HepG2 (cell line): ENCODE data around the gene HEXIM1. TPM values are rescaled to one million over a fixed set of nuclear protein-coding genes. Genes with fewer than 3 reads are reported as not detected.
A peak's percentile ranks its signal among the peaks of the same experiment; 100 is the strongest.

Experiments
- AHR ChIP-seq: IDR thresholded peaks from 2 replicates; pipeline ENCODE4 v1.6.1; 2018; ENCODE audit warnings: missing genetic modification reagents, missing compliant biosample characterization
- EZH2 ChIP-seq: conservative IDR thresholded peaks from 2 replicates; pipeline ENCODE4 v1.6.1; 2012; ENCODE audit warnings: mild to moderate bottlenecking, low read depth, low read length, moderate library complexity
- GTF2F1 ChIP-seq: fragments of 150-350 bp; IDR thresholded peaks from 2 replicates; pipeline ENCODE4 v1.6.1; 2014; ENCODE audit warnings: low read length
- HMG20A ChIP-seq: IDR thresholded peaks from 2 replicates; pipeline ENCODE4 v1.6.1; 2016; ENCODE audit warnings: borderline replicate concordance
- HNRNPH1 ChIP-seq: fragments of 200-400 bp; formaldehyde crosslinking; optimal IDR thresholded peaks from 2 replicates; pipeline ENCODE3; 2017; ENCODE audit warnings: mild to moderate bottlenecking, low read depth, low read length
- IKZF5 ChIP-seq: IDR thresholded peaks from 2 replicates; pipeline ENCODE4 v1.6.1; 2018; ENCODE audit warnings: missing genetic modification reagents, mild to moderate bottlenecking, missing compliant biosample characterization
- KMT2A ChIP-seq: sonication (generic); formaldehyde crosslinking; IDR thresholded peaks from 2 replicates; pipeline ENCODE4 v1.4.0; 2020; ENCODE audit warnings: missing genetic modification reagents
- MIER3 ChIP-seq: IDR thresholded peaks from 2 replicates; pipeline ENCODE4 v1.6.1; 2016; ENCODE audit warnings: missing compliant biosample characterization, borderline replicate concordance
- MNT ChIP-seq: fragments of 450-650 bp; IDR thresholded peaks from 2 replicates; pipeline ENCODE4 v1.6.1; 2016
- MXI1 ChIP-seq: IDR thresholded peaks from 3 replicates; pipeline ENCODE4 v1.6.1; 2012; ENCODE audit warnings: low read depth, low read length, inconsistent platforms, borderline replicate concordance
- NCOA5 ChIP-seq: sonication (generic); formaldehyde crosslinking; IDR thresholded peaks from 2 replicates; pipeline ENCODE4 v1.4.0; 2020; ENCODE audit warnings: missing genetic modification reagents
- PHF21A ChIP-seq: sonication (generic); formaldehyde crosslinking; IDR thresholded peaks from 2 replicates; pipeline ENCODE4 v1.5.0; 2020; ENCODE audit warnings: mild to moderate bottlenecking, missing genetic modification reagents
- TBX2 ChIP-seq: sonication (generic); formaldehyde crosslinking; IDR thresholded peaks from 2 replicates; pipeline ENCODE4 v1.5.0; 2020; ENCODE audit warnings: missing genetic modification reagents, mild to moderate bottlenecking, borderline replicate concordance
- U2AF2 ChIP-seq: fragments of 200-400 bp; formaldehyde crosslinking; IDR thresholded peaks from 2 replicates; pipeline ENCODE4 v1.6.1; 2017; ENCODE audit warnings: low read depth, mild to moderate bottlenecking, low read length
- YEATS2 ChIP-seq: sonication (generic); formaldehyde crosslinking; IDR thresholded peaks from 2 replicates; pipeline ENCODE4 v1.4.0; 2020; ENCODE audit warnings: missing genetic modification reagents, borderline replicate concordance
- ZGPAT ChIP-seq: IDR thresholded peaks from 2 replicates; pipeline ENCODE4 v1.6.1; 2016; ENCODE audit warnings: mild to moderate bottlenecking
- ZNF160 ChIP-seq: sonication (generic); formaldehyde crosslinking; IDR thresholded peaks from 2 replicates; pipeline ENCODE4 v1.8.0; 2022; ENCODE audit warnings: mild to moderate bottlenecking, inconsistent platforms, missing genetic modification reagents
- ZNF431 ChIP-seq: sonication (generic); formaldehyde crosslinking; IDR thresholded peaks from 2 replicates; pipeline ENCODE4 v1.9.0; 2022; ENCODE audit warnings: missing genetic modification reagents, low read depth, mild to moderate bottlenecking, borderline replicate concordance
- ZNF44 ChIP-seq: sonication (generic); formaldehyde crosslinking; IDR thresholded peaks from 2 replicates; pipeline ENCODE4 v1.5.1; 2020; ENCODE audit warnings: mild to moderate bottlenecking, missing genetic modification reagents
- ZNF460 ChIP-seq: sonication (generic); formaldehyde crosslinking; IDR thresholded peaks from 2 replicates; pipeline ENCODE4 v1.5.1; 2020; ENCODE audit warnings: missing genetic modification reagents, mild to moderate bottlenecking, borderline replicate concordance
- ZNF577 ChIP-seq: sonication (generic); formaldehyde crosslinking; IDR thresholded peaks from 2 replicates; pipeline ENCODE4 v1.4.0; 2020; ENCODE audit warnings: mild to moderate bottlenecking, low read depth, missing genetic modification reagents, borderline replicate concordance
- ZNF75D ChIP-seq: sonication (generic); formaldehyde crosslinking; IDR thresholded peaks from 2 replicates; pipeline ENCODE4 v1.8.1; 2023; ENCODE audit warnings: missing genetic modification reagents, mild to moderate bottlenecking, borderline replicate concordance
- polyA plus RNA-seq, 8 experiments: library from polyadenylated mRNA; depleted of rRNA in 3 of 8; stranded (reverse) in 7 of 8; unstranded in 1 of 8; fragments of >200 nt; fragmentation: Illumina TruSeq in 4 of 8; extraction: Trizol in 4 of 8; gene quantifications; 2 replicates each; pipeline versions ENCODE4 v1.2.1 to v1.2.3, GENCODE V29; 2011 to 2016; ENCODE audit warnings: low read depth in 4 of 8, missing spikeins in 1 of 8, mixed read lengths in 1 of 8; ENCODE audit not compliant: insufficient read depth in 1 of 8
- total RNA-seq, 5 experiments: library from RNA; depleted of rRNA; stranded (reverse); fragments of >200 nt; fragmentation: Illumina TruSeq; extraction: Trizol; gene quantifications; 2 replicates each; pipeline ENCODE4 v1.2.3, GENCODE V29; 2016; ENCODE audit warnings: low read depth in 1 of 5
- TF ChIP-seq, protein P1 (sequence below): sonication (generic); formaldehyde crosslinking; IDR thresholded peaks from 2 replicates; pipeline ENCODE4 v1.9.0; 2021; ENCODE audit warnings: missing genetic modification reagents, mild to moderate bottlenecking, borderline replicate concordance
- TF ChIP-seq, protein P2 (sequence below): IDR thresholded peaks from 2 replicates; pipeline ENCODE4 v1.6.1; 2018; ENCODE audit warnings: missing genetic modification reagents

The HEXIM1 gene
- total and polyA plus RNA-seq, 2 of the 13 experiments (the other 11 are each of a cell fraction or from before 2014, with no cell fraction given), result 10.5 to 16.6 TPM

DNA sequence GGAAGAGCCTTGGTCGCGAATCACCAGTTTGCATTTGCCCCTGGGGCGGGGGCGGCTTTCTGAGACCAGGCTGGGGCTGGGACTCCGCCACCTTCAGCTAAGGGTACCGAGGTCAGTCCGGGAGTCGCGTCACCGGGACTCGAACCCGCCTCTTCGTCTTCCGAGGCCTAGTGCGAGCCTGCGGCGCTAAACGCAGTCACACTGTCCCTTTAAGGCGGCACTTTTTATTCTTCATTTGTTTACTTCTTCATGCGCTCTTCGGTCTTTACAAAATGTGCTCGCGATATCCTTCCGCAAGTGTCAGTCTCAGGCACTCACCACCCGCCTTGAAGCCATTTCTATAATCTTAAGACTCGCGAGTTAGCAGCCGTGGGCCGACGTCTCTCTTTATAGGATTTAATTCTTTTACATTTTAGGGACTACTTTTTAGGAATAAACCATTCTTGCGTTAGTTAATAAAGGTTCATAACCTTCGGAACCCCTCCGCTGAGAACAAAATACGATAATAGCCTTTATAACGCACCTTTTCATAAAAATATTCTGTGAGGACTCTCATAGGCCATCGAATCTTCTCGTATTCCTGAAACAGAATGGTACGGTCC, 593 bp upstream of the HEXIM1 start (continued):
- TF ChIP-seq IKZF5 (CRISPR knock-in tag) (no peak), ZGPAT (CRISPR knock-in tag) (no peak), KMT2A (CRISPR knock-in tag) (peak; percentile 45; the same call in 1 of the 2 replicates), MIER3 (no peak; the same call in 1 of the 2 replicates), ZNF75D (CRISPR knock-in tag) (peak; percentile 42; the same call in 1 of the 2 replicates), ZNF577 (CRISPR knock-in tag) (no peak), NCOA5 (0 out of 2 replicates have a peak, but pooled peaks have one; percentile 64), MXI1 (peak; percentile 19; the same call in 1 of the 3 replicates), EZH2 (no peak), GTF2F1 (peak; percentile 73), TBX2 (CRISPR knock-in tag) (no peak; the same call in 1 of the 2 replicates), PHF21A (CRISPR knock-in tag) (peak; percentile 93), ZNF460 (CRISPR knock-in tag) (no peak), YEATS2 (CRISPR knock-in tag) (0 out of 2 replicates have a peak, but pooled peaks have one; percentile 64), ZNF44 (CRISPR knock-in tag) (0 out of 2 replicates have a peak, but pooled peaks have one; percentile 5), ZNF160 (CRISPR knock-in tag) (no peak), U2AF2 (no peak), HNRNPH1 (no peak), MNT (0 out of 2 replicates have a peak, but pooled peaks have one; percentile 11), ZNF431 (CRISPR knock-in tag) (no peak), AHR (CRISPR knock-in tag) (no peak), HMG20A (CRISPR knock-in tag) (no peak)
- TF ChIP-seq, protein P1, sequence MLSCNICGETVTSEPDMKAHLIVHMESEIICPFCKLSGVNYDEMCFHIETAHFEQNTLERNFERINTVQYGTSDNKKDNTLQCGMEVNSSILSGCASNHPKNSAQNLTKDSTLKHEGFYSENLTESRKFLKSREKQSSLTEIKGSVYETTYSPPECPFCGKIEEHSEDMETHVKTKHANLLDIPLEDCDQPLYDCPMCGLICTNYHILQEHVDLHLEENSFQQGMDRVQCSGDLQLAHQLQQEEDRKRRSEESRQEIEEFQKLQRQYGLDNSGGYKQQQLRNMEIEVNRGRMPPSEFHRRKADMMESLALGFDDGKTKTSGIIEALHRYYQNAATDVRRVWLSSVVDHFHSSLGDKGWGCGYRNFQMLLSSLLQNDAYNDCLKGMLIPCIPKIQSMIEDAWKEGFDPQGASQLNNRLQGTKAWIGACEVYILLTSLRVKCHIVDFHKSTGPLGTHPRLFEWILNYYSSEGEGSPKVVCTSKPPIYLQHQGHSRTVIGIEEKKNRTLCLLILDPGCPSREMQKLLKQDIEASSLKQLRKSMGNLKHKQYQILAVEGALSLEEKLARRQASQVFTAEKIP (CRISPR knock-in tag), result no peak
- TF ChIP-seq, protein P2, sequence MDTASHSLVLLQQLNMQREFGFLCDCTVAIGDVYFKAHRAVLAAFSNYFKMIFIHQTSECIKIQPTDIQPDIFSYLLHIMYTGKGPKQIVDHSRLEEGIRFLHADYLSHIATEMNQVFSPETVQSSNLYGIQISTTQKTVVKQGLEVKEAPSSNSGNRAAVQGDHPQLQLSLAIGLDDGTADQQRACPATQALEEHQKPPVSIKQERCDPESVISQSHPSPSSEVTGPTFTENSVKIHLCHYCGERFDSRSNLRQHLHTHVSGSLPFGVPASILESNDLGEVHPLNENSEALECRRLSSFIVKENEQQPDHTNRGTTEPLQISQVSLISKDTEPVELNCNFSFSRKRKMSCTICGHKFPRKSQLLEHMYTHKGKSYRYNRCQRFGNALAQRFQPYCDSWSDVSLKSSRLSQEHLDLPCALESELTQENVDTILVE (CRISPR knock-in tag), result no peak; the same call in 1 of the 2 replicates
